GM19351 (cell line): ENCODE results near the gene CBFA2T3.
A peak's percentile ranks its signal among the peaks of the same experiment; 100 is the strongest.

Source experiments
- ATAC-seq: cut with Tn5 transposase; IDR thresholded peaks from one replicate; pipeline ENCODE4 v1.9.1; 2021; ENCODE audit warnings: mild to moderate bottlenecking, moderate library complexity; ENCODE audit not compliant: unreplicated experiment

CBFA2T3 gene

GRCh38 chr16:88865310-88865709 is 111.7 kb downstream of the CBFA2T3 start:
- ATAC-seq: no peak

- ATAC-seq: no peak
Observed at GRCh38 chr16:88864521-88864920, 112.5 kb downstream of the CBFA2T3 start.

GRCh38 chr16:88864099-88864498 is 112.9 kb downstream of the CBFA2T3 start:
- ATAC-seq: no peak

GRCh38 chr16:88863426-88863825 is 113.6 kb downstream of the CBFA2T3 start:
- no peak for ATAC-seq

- ATAC-seq: no peak
Observed at GRCh38 chr16:88862968-88863367, 114.0 kb downstream of the CBFA2T3 start.

GRCh38 chr16:88861359-88861758 is 115.6 kb downstream of the CBFA2T3 start:
- no peak for ATAC-seq

- no peak for ATAC-seq
Observed at GRCh38 chr16:88859381-88860091, 117.5 kb downstream of the CBFA2T3 start.

GRCh38 chr16:88857728-88858339 is 119.2 kb downstream of the CBFA2T3 start:
- ATAC-seq: peak; percentile 47

GRCh38 chr16:88856828-88857727 is 119.9 kb downstream of the CBFA2T3 start, which contains the start of the genes GALNS and TRAPPC2L:
Gene GALNS, minus strand, starts transcription at chr16:88856947. Its CDS starts 70 bp downstream, at chr16:88856877.
Gene TRAPPC2L, plus strand, starts transcription at chr16:88857127. Its CDS starts 24 bp downstream, at chr16:88857151.
- peak; percentile 76 for ATAC-seq

- ATAC-seq: no peak
Observed at GRCh38 chr16:88856122-88856827, 120.7 kb downstream of the CBFA2T3 start.

GRCh38 chr16:88855736-88856121 is 121.3 kb downstream of the CBFA2T3 start:
- ATAC-seq: no peak

GRCh38 chr16:88855176-88855575 is 121.8 kb downstream of the CBFA2T3 start:
- no peak for ATAC-seq

- ATAC-seq: no peak
Observed at GRCh38 chr16:88854306-88855111, 122.5 kb downstream of the CBFA2T3 start.

- no peak for ATAC-seq
Observed at GRCh38 chr16:88853325-88853941, 123.6 kb downstream of the CBFA2T3 start.

- ATAC-seq: no peak
Observed at GRCh38 chr16:88851616-88852015, 125.4 kb downstream of the CBFA2T3 start.

- no peak for ATAC-seq
Observed at GRCh38 chr16:88850531-88851199, 126.3 kb downstream of the CBFA2T3 start.

- ATAC-seq: no peak
Observed at GRCh38 chr16:88848557-88848956, 128.4 kb downstream of the CBFA2T3 start.

GRCh38 chr16:88847654-88848053 is 129.4 kb downstream of the CBFA2T3 start:
- ATAC-seq: no peak

- ATAC-seq: no peak
Observed at GRCh38 chr16:88846088-88846487, 130.9 kb downstream of the CBFA2T3 start.
